ENCODE measurements around the gene NLRP14.

NLRP14 gene, protein sequence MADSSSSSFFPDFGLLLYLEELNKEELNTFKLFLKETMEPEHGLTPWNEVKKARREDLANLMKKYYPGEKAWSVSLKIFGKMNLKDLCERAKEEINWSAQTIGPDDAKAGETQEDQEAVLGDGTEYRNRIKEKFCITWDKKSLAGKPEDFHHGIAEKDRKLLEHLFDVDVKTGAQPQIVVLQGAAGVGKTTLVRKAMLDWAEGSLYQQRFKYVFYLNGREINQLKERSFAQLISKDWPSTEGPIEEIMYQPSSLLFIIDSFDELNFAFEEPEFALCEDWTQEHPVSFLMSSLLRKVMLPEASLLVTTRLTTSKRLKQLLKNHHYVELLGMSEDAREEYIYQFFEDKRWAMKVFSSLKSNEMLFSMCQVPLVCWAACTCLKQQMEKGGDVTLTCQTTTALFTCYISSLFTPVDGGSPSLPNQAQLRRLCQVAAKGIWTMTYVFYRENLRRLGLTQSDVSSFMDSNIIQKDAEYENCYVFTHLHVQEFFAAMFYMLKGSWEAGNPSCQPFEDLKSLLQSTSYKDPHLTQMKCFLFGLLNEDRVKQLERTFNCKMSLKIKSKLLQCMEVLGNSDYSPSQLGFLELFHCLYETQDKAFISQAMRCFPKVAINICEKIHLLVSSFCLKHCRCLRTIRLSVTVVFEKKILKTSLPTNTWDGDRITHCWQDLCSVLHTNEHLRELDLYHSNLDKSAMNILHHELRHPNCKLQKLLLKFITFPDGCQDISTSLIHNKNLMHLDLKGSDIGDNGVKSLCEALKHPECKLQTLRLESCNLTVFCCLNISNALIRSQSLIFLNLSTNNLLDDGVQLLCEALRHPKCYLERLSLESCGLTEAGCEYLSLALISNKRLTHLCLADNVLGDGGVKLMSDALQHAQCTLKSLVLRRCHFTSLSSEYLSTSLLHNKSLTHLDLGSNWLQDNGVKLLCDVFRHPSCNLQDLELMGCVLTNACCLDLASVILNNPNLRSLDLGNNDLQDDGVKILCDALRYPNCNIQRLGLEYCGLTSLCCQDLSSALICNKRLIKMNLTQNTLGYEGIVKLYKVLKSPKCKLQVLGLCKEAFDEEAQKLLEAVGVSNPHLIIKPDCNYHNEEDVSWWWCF

GRCh38 chr11:7020183-7020917, at the start of gene NLRP14, which contains the start of gene ZNF214:
TSS of gene NLRP14 (plus strand) at chr11:7020479. CDS start at chr11:7038587, 18,108 bp downstream.
TSS of gene ZNF214 (minus strand) at chr11:7020346. CDS start at chr11:7002835, 17,511 bp downstream.
- in situ Hi-C loops (cut with MboI; ENCODE audit: low sequenced_read_pairs) = no loop called here

DNA sequence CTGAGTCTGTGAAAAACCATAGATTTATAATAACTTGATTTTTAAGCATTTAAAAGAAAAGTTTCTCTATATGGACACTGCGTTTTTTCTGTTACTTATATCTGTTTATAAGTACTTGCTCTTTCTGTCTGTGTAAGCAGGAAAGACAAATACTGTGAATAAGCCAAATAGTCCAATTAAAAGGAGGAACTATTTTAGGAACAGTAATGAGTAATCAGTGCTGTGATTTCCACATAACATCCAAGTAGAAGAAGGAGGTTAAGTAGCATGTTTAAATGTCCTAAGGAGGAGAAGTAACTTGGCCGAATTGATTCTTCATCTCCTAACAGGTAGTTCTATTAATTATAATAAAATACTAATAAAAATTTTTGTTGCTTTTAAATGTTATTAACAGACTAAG, 40.9 kb upstream of the NLRP14 start:
- in situ Hi-C loops (cut with MboI; ENCODE audit: low sequenced_read_pairs) = no loop called here

DNA sequence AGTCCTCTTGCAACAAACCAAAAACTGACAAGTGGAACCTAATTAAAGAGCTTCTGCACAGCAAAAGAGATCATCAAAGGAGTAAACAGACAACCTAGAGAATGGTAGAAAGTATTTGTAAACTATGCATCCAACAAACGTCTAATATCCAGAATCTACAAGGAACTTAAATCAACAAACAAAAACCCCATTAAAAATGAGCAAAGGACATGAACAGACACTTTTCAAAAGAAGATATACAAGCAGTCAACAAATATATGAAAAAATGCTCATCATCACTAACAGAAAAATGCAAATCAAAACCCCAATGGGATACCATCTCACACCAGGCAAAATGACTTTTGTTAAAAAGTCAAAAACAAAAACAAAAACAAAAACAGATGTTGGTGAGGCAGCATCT, 33.8 kb upstream of the NLRP14 start:
- in situ Hi-C loops (cut with MboI; ENCODE audit: low sequenced_read_pairs) = no loop called here

- in situ Hi-C loops (cut with MboI; ENCODE audit: low sequenced_read_pairs) = no loop called here
Observed at GRCh38 chr11:6988506-6988905, 31.8 kb upstream of the NLRP14 start.

GRCh38 chr11:6991227-6991626, 29.1 kb upstream of the NLRP14 start:
- in situ Hi-C loops (cut with MboI; ENCODE audit: low sequenced_read_pairs) = no loop called here

GRCh38 chr11:6992026-6992425, 28.3 kb upstream of the NLRP14 start:
- in situ Hi-C loops (cut with MboI; ENCODE audit: low sequenced_read_pairs) = no loop called here

DNA sequence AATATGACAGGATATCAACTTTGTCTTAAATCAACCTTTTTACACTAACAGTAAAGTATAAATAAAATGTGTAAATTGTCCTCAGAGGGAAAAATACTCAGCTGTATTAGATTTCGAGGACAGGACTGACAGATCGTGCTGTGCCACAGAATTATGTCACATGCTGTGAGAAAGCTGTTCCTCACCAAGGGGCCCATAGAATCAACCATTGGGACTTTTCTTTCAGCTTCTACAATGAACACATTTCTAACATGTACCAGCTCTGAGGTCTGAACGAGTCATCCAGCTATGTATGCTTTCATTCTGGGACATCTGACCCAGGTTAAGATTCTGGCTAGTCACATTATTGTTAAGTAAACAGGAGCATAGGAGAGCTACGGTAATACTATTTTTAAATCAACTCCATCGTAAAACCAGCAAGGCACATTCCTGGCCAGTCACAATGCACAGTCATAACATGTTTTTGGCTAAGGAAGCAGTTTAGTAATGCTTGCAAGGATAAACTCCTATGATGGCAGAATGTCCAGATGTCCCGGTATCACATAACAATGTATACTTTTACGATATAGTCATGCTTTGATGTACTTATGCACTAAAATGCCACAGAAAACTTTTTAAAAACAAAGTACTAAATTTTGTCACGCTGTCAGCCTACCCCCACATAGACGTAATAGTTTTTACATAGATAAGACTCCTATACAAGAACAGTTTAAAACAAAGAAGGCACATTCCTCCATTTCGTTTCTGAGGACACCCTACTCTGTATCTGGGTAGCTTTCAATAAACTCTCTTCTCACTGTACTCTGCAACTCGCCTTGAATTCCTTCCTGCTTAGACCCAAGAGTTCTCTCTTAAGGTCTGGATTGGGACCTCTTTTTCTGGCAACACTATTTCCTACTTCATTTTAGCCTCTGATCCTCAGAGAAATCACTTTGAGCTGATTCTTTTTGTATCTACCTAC, 27.5 kb upstream of the NLRP14 start:
- in situ Hi-C loops (cut with MboI; ENCODE audit: low sequenced_read_pairs) = no loop called here

DNA sequence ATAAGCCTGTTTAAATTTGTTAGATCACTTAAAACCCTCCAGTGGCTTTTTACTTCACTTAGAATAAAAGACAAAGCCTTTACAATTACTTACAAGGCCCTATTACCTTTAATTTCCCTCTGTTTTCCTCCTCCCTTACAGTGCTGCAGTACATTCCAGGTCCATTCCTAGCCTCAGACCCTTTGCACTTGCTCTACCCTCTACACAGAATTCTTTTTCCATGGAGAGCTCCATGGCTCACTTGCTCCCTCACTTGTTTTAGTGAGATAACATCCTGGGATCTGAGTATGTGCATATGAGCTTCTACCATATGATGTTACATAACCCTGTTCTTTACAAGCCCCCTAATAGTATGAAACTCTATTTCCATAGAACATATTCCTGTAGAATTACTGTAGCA, 24.6 kb upstream of the NLRP14 start:
- in situ Hi-C loops (cut with MboI; ENCODE audit: low sequenced_read_pairs) = no loop called here

GRCh38 chr11:7004482-7004881, 15.8 kb upstream of the NLRP14 start:
- in situ Hi-C loops (cut with MboI; ENCODE audit: low sequenced_read_pairs) = no loop called here

GRCh38 chr11:7014118-7014517, 6.2 kb upstream of the NLRP14 start:
- in situ Hi-C loops (cut with MboI; ENCODE audit: low sequenced_read_pairs) = no loop called here

GRCh38 chr11:7016011-7016410, 4.3 kb upstream of the NLRP14 start:
- in situ Hi-C loops (cut with MboI; ENCODE audit: low sequenced_read_pairs) = no loop called here

DNA sequence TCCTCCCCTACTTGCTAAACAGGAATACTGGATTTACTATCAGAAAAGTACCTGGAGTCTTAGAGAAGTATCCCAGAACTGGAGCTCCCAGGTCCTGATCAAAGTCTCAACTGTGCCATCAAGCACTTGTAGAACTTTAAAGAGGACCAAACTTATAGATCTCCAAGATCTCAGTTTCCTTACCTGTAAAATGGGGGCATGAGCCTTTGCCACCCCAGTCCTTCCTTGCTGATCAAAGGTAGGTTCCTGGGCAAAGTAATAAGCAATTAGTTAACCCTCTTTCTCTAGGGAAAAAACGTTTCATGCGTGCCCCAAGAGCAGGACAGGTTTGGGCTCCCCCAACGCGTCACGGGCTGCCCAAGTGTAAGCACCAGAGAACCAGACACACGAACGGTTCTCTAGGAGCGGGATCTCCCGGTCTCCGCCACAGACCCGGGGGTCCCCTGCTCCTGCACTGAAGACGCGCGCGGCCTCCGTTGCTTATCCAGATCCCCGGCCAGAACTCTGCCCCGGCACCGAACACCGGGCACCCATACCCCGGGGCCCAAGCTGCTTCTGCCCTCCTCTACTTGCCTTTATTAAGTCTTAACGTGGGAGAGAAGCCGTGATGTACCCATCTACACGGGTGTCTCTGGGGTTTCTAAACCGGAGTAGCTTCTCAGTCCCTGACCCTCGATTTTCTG, 638 bp upstream of the NLRP14 start:
- in situ Hi-C loops (cut with MboI; ENCODE audit: low sequenced_read_pairs) = no loop called here

DNA sequence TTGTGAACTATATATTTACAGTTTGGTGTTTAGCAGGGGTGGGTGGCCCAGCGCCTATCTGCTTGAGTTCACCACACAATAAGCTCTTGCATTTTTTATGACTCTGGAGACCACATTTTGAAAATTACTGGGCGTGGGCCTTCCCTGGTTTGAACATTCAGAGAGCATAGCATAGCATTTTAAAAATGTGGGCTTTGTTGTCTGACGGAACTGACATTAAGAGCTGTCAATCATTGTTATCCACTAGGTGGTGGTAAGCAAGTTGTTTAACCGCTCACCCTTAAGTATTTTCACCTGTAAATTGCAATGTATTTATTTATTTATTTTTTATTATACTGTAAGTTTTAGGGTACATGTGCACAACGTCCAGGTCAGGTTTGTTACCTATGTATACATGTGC, 1.0 kb downstream of the NLRP14 start:
- in situ Hi-C loops (cut with MboI; ENCODE audit: low sequenced_read_pairs) = no loop called here

- in situ Hi-C loops (cut with MboI; ENCODE audit: low sequenced_read_pairs) = no loop called here
Observed at GRCh38 chr11:7028141-7028540, 7.9 kb downstream of the NLRP14 start.

GRCh38 chr11:7030836-7031235, 10.6 kb downstream of the NLRP14 start:
- in situ Hi-C loops (cut with MboI; ENCODE audit: low sequenced_read_pairs) = no loop called here

GRCh38 chr11:7031471-7031871, 11.2 kb downstream of the NLRP14 start:
- in situ Hi-C loops (cut with MboI; ENCODE audit: low sequenced_read_pairs) = no loop called here

DNA sequence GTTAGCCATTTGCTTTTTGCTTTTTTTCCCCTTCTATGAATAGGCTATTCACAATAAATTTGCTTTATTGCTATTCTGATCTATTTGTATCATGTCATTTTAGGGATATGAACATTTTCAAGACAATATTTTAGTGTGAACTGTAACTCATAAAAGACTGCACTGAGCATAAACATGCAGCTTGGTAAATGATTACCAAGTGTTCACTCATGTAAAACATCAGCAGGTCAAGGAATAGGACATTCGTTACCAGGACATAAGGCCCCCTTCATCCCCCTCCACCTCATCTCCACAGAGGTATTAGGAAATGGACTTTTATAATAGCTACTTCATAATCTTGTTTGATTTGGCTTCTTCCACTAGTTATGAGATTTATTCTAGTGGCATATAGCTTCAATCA, 12.4 kb downstream of the NLRP14 start:
- in situ Hi-C loops (cut with MboI; ENCODE audit: low sequenced_read_pairs) = no loop called here

GRCh38 chr11:7034019-7034418, 13.7 kb downstream of the NLRP14 start:
- in situ Hi-C loops (cut with MboI; ENCODE audit: low sequenced_read_pairs) = no loop called here

All from HL-60/S4 treated with phorbol 12-myristate 13-acetate at 8.2 ng/mL for 4 days and 3 days (cell line).